ENCODE data around the gene STOX2. TPM values are rescaled to one million over a fixed set of nuclear protein-coding genes. Genes with fewer than 3 reads are reported as not detected.

The STOX2 gene
- total and polyA plus RNA-seq, 7 experiments from 2014 or later = not detected

- no peaks in the 10 kb centered on the region for H3K9me3 ChIP-seq (ENCODE audit: control insufficient read depth in 2 of 3, low read length in 3 of 3)
- no peak overlapping the region for H3K4me3 ChIP-seq (ENCODE audit: low read length)
- ChIA-PET CTCF (interaction anchor here (0.6 kb wide), 1 partner anchor 51 kb away, joined by 3 read pairs; no protein-coding TSS in a partner anchor), POLR2A (no interaction called here)
- H3K27me3 Mint-ChIP-seq = peaks cover 25 to 75% (median 62%) of the 10 kb centered on the region in 5 donors
- H3K27me3 ChIP-seq (ENCODE audit: control insufficient read depth in 2 of 2, insufficient read depth in 2 of 2, low read length in 2 of 2) = peaks cover 0 to 6% of the 10 kb centered on the region in 2 donors
- H3K36me3 ChIP-seq (ENCODE audit: control insufficient read depth in 2 of 3, insufficient read depth in 3 of 3, low read length in 3 of 3) = no peaks in the 10 kb centered on the region
- intact Hi-C loops (cut with micrococcal nuclease) = loop anchor here in 1 of 2 donors (10.0 kb wide), 1 partner anchor 1762 kb away; no protein-coding TSS in a partner anchor
- peaks cover 0 to 6% (median 0%) of the 10 kb centered on the region in 11 donors for H3K9me3 Mint-ChIP-seq
- no peak overlapping the region for H3K27ac Mint-ChIP-seq
- peaks cover 0 to 10% (median 4%) of the 10 kb centered on the region in 7 donors for H3K4me1 Mint-ChIP-seq
- peak overlapping the region in 6 of 10 donors; percentile 6 to 74 (median 32) for H3K4me3 Mint-ChIP-seq
- H3K27ac ChIP-seq (ENCODE audit: low read depth, low read length) = no peak overlapping the region
- no peaks in the 10 kb centered on the region for H3K36me3 Mint-ChIP-seq
- DNase-seq (no peak), ATAC-seq (no peak)
- H3K4me1 ChIP-seq (ENCODE audit: control insufficient read depth in 2 of 2, insufficient read depth in 2 of 2, low read length in 2 of 2) = peaks cover 0 to 5% of the 10 kb centered on the region in 2 donors
These were observed 1.9 kb downstream of the STOX2 start for GRCh38 chr4:183906739-183907651.

GRCh38 chr4:183907871-183908683 lies 3.0 kb downstream of the STOX2 start:
- Histone ChIP-seq H3K27ac (ENCODE audit: low read depth, low read length) (no peak overlapping the region), H3K9me3 (ENCODE audit: control insufficient read depth in 2 of 3, low read length in 3 of 3) (no peaks in the 10 kb centered on the region), H3K4me3 (ENCODE audit: low read length) (no peak overlapping the region), H3K4me1 (ENCODE audit: control insufficient read depth in 2 of 2, insufficient read depth in 2 of 2, low read length in 2 of 2) (peaks cover 0 to 5% of the 10 kb centered on the region in 2 donors), H3K27me3 (ENCODE audit: control insufficient read depth in 2 of 2, insufficient read depth in 2 of 2, low read length in 2 of 2) (peaks cover 0 to 6% of the 10 kb centered on the region in 2 donors), H3K36me3 (ENCODE audit: control insufficient read depth in 2 of 3, insufficient read depth in 3 of 3, low read length in 3 of 3) (no peaks in the 10 kb centered on the region)
- Mint-ChIP-seq H3K4me1 (peaks cover 0 to 10% (median 4%) of the 10 kb centered on the region in 7 donors), H3K9me3 (peaks cover 0 to 5% (median 0%) of the 10 kb centered on the region in 11 donors), H3K27ac (no peak overlapping the region), H3K27me3 (peaks cover 17 to 66% (median 55%) of the 10 kb centered on the region in 5 donors), H3K36me3 (no peaks in the 10 kb centered on the region), H3K4me3 (no peak overlapping the region)
- intact Hi-C loops (cut with micrococcal nuclease) = loop anchor here in 1 of 2 donors (10.0 kb wide), 1 partner anchor 1763 kb away; no protein-coding TSS in a partner anchor
- DNase-seq = no peak
- no peak for ATAC-seq
- ChIA-PET CTCF (no interaction called here), POLR2A (no interaction called here)

DNA sequence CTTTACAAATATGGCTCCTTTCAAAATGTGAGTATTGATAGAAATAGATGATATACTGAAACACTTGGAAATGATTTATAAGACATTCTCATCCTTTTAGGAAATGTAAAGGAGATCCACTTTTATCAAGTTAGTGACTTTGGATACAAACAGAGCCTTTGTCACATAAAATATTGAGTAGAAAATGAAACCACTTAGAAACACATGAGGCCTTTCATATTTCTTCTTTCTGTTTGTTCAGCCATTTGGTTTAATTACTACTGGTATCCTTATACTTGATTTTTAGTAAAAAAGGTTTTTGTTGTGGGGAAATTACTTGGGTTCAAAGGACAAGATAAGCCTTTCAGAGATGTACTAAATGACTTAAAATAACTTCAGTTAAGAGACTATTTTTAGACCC lies 4.1 kb downstream of the STOX2 start:
- ChIA-PET CTCF (no interaction called here), POLR2A (no interaction called here)
- ATAC-seq = no peak
- no peaks in the 10 kb centered on the region for H3K36me3 Mint-ChIP-seq
- no peak overlapping the region for H3K4me3 Mint-ChIP-seq
- H3K4me1 ChIP-seq (ENCODE audit: control insufficient read depth in 2 of 2, insufficient read depth in 2 of 2, low read length in 2 of 2) = peaks cover 0 to 5% of the 10 kb centered on the region in 2 donors
- intact Hi-C loops (cut with micrococcal nuclease) = loop anchor here in 1 of 2 donors (10.0 kb wide), 1 partner anchor 1764 kb away; no protein-coding TSS in a partner anchor
- H3K27ac ChIP-seq (ENCODE audit: low read depth, low read length) = no peak overlapping the region
- H3K27me3 Mint-ChIP-seq = peaks cover 8 to 56% (median 44%) of the 10 kb centered on the region in 5 donors
- no peaks in the 10 kb centered on the region for H3K36me3 ChIP-seq (ENCODE audit: control insufficient read depth in 2 of 3, insufficient read depth in 3 of 3, low read length in 3 of 3)
- H3K27ac Mint-ChIP-seq = no peak overlapping the region
- DNase-seq = no peak
- no peaks in the 10 kb centered on the region for H3K9me3 ChIP-seq (ENCODE audit: control insufficient read depth in 2 of 3, low read length in 3 of 3)
- peaks cover 0 to 2% (median 0%) of the 10 kb centered on the region in 11 donors for H3K9me3 Mint-ChIP-seq
- peaks cover 0 to 10% (median 4%) of the 10 kb centered on the region in 7 donors for H3K4me1 Mint-ChIP-seq
- H3K4me3 ChIP-seq (ENCODE audit: low read length) = no peak overlapping the region
- H3K27me3 ChIP-seq (ENCODE audit: control insufficient read depth in 2 of 2, insufficient read depth in 2 of 2, low read length in 2 of 2) = peaks cover 0 to 6% of the 10 kb centered on the region in 2 donors

DNA sequence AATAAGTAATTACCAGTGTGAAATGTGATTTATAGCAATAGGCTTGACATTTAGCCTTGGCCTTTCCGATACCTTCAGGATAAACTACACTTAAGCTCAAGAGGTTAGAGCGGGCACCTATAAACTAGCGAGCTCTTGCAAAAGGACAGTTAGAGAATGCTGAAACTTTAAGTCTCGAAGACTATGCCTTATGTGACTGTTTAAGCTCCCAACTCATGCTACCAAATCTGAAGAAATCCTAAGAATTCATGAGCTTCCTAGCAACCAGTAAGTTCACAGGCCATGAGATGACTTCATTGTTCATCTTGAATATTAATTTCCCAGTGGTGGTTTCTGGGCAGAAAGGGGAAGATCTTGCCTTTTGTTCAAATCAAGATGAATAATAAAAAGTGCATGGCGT lies 4.7 kb downstream of the STOX2 start:
- peaks cover 0 to 6% of the 10 kb centered on the region in 2 donors for H3K27me3 ChIP-seq (ENCODE audit: control insufficient read depth in 2 of 2, insufficient read depth in 2 of 2, low read length in 2 of 2)
- H3K27ac ChIP-seq (ENCODE audit: low read depth, low read length) = no peak overlapping the region
- H3K27me3 Mint-ChIP-seq = peaks cover 2 to 50% (median 39%) of the 10 kb centered on the region in 5 donors
- DNase-seq (no peak), ATAC-seq (no peak)
- peaks cover 0 to 3% of the 10 kb centered on the region in 2 donors for H3K4me1 ChIP-seq (ENCODE audit: control insufficient read depth in 2 of 2, insufficient read depth in 2 of 2, low read length in 2 of 2)
- H3K9me3 ChIP-seq (ENCODE audit: control insufficient read depth in 2 of 3, low read length in 3 of 3) = no peaks in the 10 kb centered on the region
- CTCF ChIA-PET = no interaction called here
- intact Hi-C loops (cut with micrococcal nuclease) = loop anchor here in 1 of 2 donors (10.0 kb wide), 1 partner anchor 1765 kb away; no protein-coding TSS in a partner anchor
- H3K4me1 Mint-ChIP-seq = peaks cover 0 to 8% (median 2%) of the 10 kb centered on the region in 7 donors
- no peaks in the 10 kb centered on the region for H3K36me3 ChIP-seq (ENCODE audit: control insufficient read depth in 2 of 3, insufficient read depth in 3 of 3, low read length in 3 of 3)
- POLR2A ChIA-PET = no interaction called here
- no peaks in the 10 kb centered on the region for H3K36me3 Mint-ChIP-seq
- H3K4me3 Mint-ChIP-seq = no peak overlapping the region
- H3K4me3 ChIP-seq (ENCODE audit: low read length) = no peak overlapping the region
- peaks cover 0 to 2% (median 0%) of the 10 kb centered on the region in 11 donors for H3K9me3 Mint-ChIP-seq
- no peak overlapping the region for H3K27ac Mint-ChIP-seq

DNA sequence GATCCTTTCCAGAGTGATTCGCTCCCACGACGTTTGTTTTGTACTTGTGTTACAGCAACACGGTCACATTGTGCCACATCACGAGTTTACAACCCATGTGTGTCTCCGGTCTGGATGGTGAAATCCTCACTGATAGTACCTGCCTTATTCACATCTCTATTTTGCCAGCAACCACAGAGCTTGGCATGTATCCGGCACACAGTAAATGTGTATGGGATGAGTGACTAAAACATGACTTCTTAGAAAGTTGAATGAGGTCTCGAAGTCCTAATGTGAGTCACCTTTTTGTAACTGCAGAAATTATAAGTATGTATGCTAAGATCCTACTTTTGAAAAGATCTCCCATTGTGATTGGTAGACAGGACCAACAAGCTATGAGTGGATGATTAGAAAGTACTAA lies 7.5 kb downstream of the STOX2 start:
- H3K27me3 ChIP-seq (ENCODE audit: control insufficient read depth in 2 of 2, insufficient read depth in 2 of 2, low read length in 2 of 2) = peaks cover 0 to 6% of the 10 kb centered on the region in 2 donors
- peaks cover 0 to 2% (median 0%) of the 10 kb centered on the region in 11 donors for H3K9me3 Mint-ChIP-seq
- DNase-seq (no peak), ATAC-seq (no peak)
- H3K27ac Mint-ChIP-seq = no peak overlapping the region
- H3K36me3 ChIP-seq (ENCODE audit: control insufficient read depth in 2 of 3, insufficient read depth in 3 of 3, low read length in 3 of 3) = no peaks in the 10 kb centered on the region
- ChIA-PET CTCF (no interaction called here), POLR2A (no interaction called here)
- H3K4me1 ChIP-seq (ENCODE audit: control insufficient read depth in 2 of 2, insufficient read depth in 2 of 2, low read length in 2 of 2) = no peaks in the 10 kb centered on the region
- H3K27me3 Mint-ChIP-seq = peaks cover 4 to 37% (median 30%) of the 10 kb centered on the region in 5 donors
- H3K27ac ChIP-seq (ENCODE audit: low read depth, low read length) = no peak overlapping the region
- H3K4me3 ChIP-seq (ENCODE audit: low read length) = no peak overlapping the region
- H3K4me3 Mint-ChIP-seq = no peak overlapping the region
- H3K9me3 ChIP-seq (ENCODE audit: control insufficient read depth in 2 of 3, low read length in 3 of 3) = no peaks in the 10 kb centered on the region
- no peaks in the 10 kb centered on the region for H3K36me3 Mint-ChIP-seq
- intact Hi-C loops (cut with micrococcal nuclease) = no loop called here
- no peaks in the 10 kb centered on the region for H3K4me1 Mint-ChIP-seq

- H3K27ac Mint-ChIP-seq = no peak overlapping the region
- H3K4me1 Mint-ChIP-seq = no peaks in the 10 kb centered on the region
- ChIA-PET POLR2A (no interaction called here), CTCF (no interaction called here)
- H3K27me3 ChIP-seq (ENCODE audit: control insufficient read depth in 2 of 2, insufficient read depth in 2 of 2, low read length in 2 of 2) = peaks cover 0 to 3% of the 10 kb centered on the region in 2 donors
- H3K4me3 Mint-ChIP-seq = no peak overlapping the region
- H3K27ac ChIP-seq (ENCODE audit: low read depth, low read length) = no peak overlapping the region
- DNase-seq = no peak
- ATAC-seq = no peak
- peaks cover 0 to 20% (median 7%) of the 10 kb centered on the region in 5 donors for H3K27me3 Mint-ChIP-seq
- no peaks in the 10 kb centered on the region for H3K4me1 ChIP-seq (ENCODE audit: control insufficient read depth in 2 of 2, insufficient read depth in 2 of 2, low read length in 2 of 2)
- no peaks in the 10 kb centered on the region for H3K36me3 Mint-ChIP-seq
- no peak overlapping the region for H3K4me3 ChIP-seq (ENCODE audit: low read length)
- no peaks in the 10 kb centered on the region for H3K9me3 ChIP-seq (ENCODE audit: control insufficient read depth in 2 of 3, low read length in 3 of 3)
- intact Hi-C loops (cut with micrococcal nuclease) = no loop called here
- H3K36me3 ChIP-seq (ENCODE audit: control insufficient read depth in 2 of 3, insufficient read depth in 3 of 3, low read length in 3 of 3) = no peaks in the 10 kb centered on the region
- H3K9me3 Mint-ChIP-seq = peaks cover 0 to 2% (median 0%) of the 10 kb centered on the region in 11 donors
These were observed 10.9 kb downstream of the STOX2 start for GRCh38 chr4:183915976-183916375.

Data from naive thymus-derived CD4-positive, alpha-beta T cell (primary cell).